Measurements from ENCODE around the gene SLC23A2. TPM values are rescaled to one million over a fixed set of nuclear protein-coding genes. Genes with fewer than 3 reads are reported as not detected.

SLC23A2 gene
- total RNA-seq, 1 experiment from 2014 or later, result 14.6 TPM

GRCh38 chr20:4812641-4813075 lies 188.7 kb downstream of the SLC23A2 start:
- intact Hi-C loops (cut with micrococcal nuclease; ENCODE audit: unreplicated experiment), result no loop called here
- Histone ChIP-seq H3K36me3 (ENCODE audit: control insufficient read depth, insufficient read depth, low read length) (no peaks in the 10 kb centered on the region), H3K27ac (ENCODE audit: low read length) (no peak overlapping the region), H3K4me3 (ENCODE audit: low read depth in 2 of 2, low read length in 2 of 2) (no peak overlapping the region), H3K27me3 (ENCODE audit: control insufficient read depth, insufficient read depth, low read length) (no peaks in the 10 kb centered on the region), H3K9me3 (ENCODE audit: control insufficient read depth, insufficient read depth, low read depth, low read length) (no peaks in the 10 kb centered on the region), H3K4me1 (ENCODE audit: control insufficient read depth, insufficient read depth, low read length) (no peaks in the 10 kb centered on the region)
- ChIA-PET CTCF (interaction anchor here (1.1 kb wide), 1 partner anchor 15 kb away, joined by 3 read pairs; no protein-coding TSS in a partner anchor), POLR2A (no interaction called here)
- no TSS peak for BruUV-seq (replicated peaks)
- no peak for ATAC-seq
- TF ChIP-seq CTCF (IDR thresholded peaks at IDR 0.05), result no peak
- TF ChIP-seq POLR2AphosphoS5 (IDR thresholded peaks at IDR 0.05; ENCODE audit: low read depth, low read length), result no peak
- TF ChIP-seq REST (IDR thresholded peaks at IDR 0.05; ENCODE audit: insufficient read depth in 1 of 2, low read depth in 2 of 2, low read length in 1 of 2), result no peak
- no peak for TF ChIP-seq TCF7L2 (IDR thresholded peaks at IDR 0.05; ENCODE audit: low read depth, low read length)
- TF ChIP-seq SIN3A (IDR thresholded peaks at IDR 0.05; ENCODE audit: borderline replicate concordance, insufficient read depth, low read depth, low read length), result no peak
- in situ Hi-C loops (cut with HindIII; ENCODE audit: low pct_unique_long_range_greater_than_20kb, low sequenced_read_pairs), result no loop called here
- no peak for DNase-seq (ENCODE audit: low read depth, low spot score)

GRCh38 chr20:4812216-4812615 lies 189.1 kb downstream of the SLC23A2 start:
- Histone ChIP-seq H3K4me3 (ENCODE audit: low read depth in 2 of 2, low read length in 2 of 2) (no peak overlapping the region), H3K27me3 (ENCODE audit: control insufficient read depth, insufficient read depth, low read length) (no peaks in the 10 kb centered on the region), H3K9me3 (ENCODE audit: control insufficient read depth, insufficient read depth, low read depth, low read length) (no peaks in the 10 kb centered on the region), H3K27ac (ENCODE audit: low read length) (no peak overlapping the region), H3K4me1 (ENCODE audit: control insufficient read depth, insufficient read depth, low read length) (no peaks in the 10 kb centered on the region), H3K36me3 (ENCODE audit: control insufficient read depth, insufficient read depth, low read length) (no peaks in the 10 kb centered on the region)
- ChIA-PET POLR2A (no interaction called here), CTCF (no interaction called here)
- no peak for DNase-seq (ENCODE audit: low read depth, low spot score)
- TF ChIP-seq TCF7L2 (IDR thresholded peaks at IDR 0.05; ENCODE audit: low read depth, low read length) (no peak), CTCF (IDR thresholded peaks at IDR 0.05) (no peak), POLR2AphosphoS5 (IDR thresholded peaks at IDR 0.05; ENCODE audit: low read depth, low read length) (no peak), SIN3A (IDR thresholded peaks at IDR 0.05; ENCODE audit: borderline replicate concordance, insufficient read depth, low read depth, low read length) (no peak), REST (IDR thresholded peaks at IDR 0.05; ENCODE audit: insufficient read depth in 1 of 2, low read depth in 2 of 2, low read length in 1 of 2) (no peak)
- in situ Hi-C loops (cut with HindIII; ENCODE audit: low pct_unique_long_range_greater_than_20kb, low sequenced_read_pairs), result no loop called here
- BruUV-seq (replicated peaks), result no TSS peak
- no peak for ATAC-seq
- intact Hi-C loops (cut with micrococcal nuclease; ENCODE audit: unreplicated experiment), result no loop called here

All from Panc1 (cell line).